ENCODE results near the gene IQSEC3. TPM values are rescaled to one million over a fixed set of nuclear protein-coding genes. Genes with fewer than 3 reads are reported as not detected.

The IQSEC3 gene
- total RNA-seq, 2 donors from 2014 or later, result 0.78 to 1.6 TPM

- intact Hi-C loops (cut with DNase I), result no loop called here
- DNase-seq, result peak; percentile 31 to 59 (median 50)
Observed at GRCh38 chr12:153080-153746, 86.6 kb downstream of the IQSEC3 start.

GRCh38 chr12:154058-154457, 87.5 kb downstream of the IQSEC3 start:
- TF ChIP-seq POLR2A (IDR thresholded peaks at IDR 0.05) (no peak), CTCF (IDR thresholded peaks at IDR 0.05) (no peak)
- Histone ChIP-seq H3K36me3 (replicated peaks in 1 of 2; ENCODE audit: insufficient read depth in 1 of 2, low read depth in 2 of 2) (no peaks in the 10 kb centered on the region), H3K27me3 (no peaks in the 10 kb centered on the region), H3K4me3 (no peak overlapping the region), H3K4me1 (no peaks in the 10 kb centered on the region), H3K9me3 (no peaks in the 10 kb centered on the region), H3K27ac (no peak overlapping the region)
- DNase-seq, result no peak
- ATAC-seq, result no peak
- intact Hi-C loops (cut with DNase I), result no loop called here
- 81 to 82% methylated on average over 9 to 12 of the region's 12 CpGs for WGBS, 2 donors

More at GRCh38 chr12:153080-153746, 86.6 kb downstream of the IQSEC3 start:
- ATAC-seq, result peak; percentile 38
- no peaks in the 10 kb centered on the region for H3K9me3 ChIP-seq
- H3K27me3 ChIP-seq, result no peaks in the 10 kb centered on the region
- TF ChIP-seq POLR2A (IDR thresholded peaks at IDR 0.05) (no peak), CTCF (IDR thresholded peaks at IDR 0.05) (peak in 6 of 7 experiments; percentile 28 to 63 (median 37))
- no peak overlapping the region for H3K27ac ChIP-seq
- no peak overlapping the region for H3K4me3 ChIP-seq
- no peaks in the 10 kb centered on the region for H3K4me1 ChIP-seq
- 12 to 15% methylated on average over 11 of the region's 11 CpGs for WGBS, 2 donors
- no peaks in the 10 kb centered on the region for H3K36me3 ChIP-seq (replicated peaks in 1 of 2; ENCODE audit: insufficient read depth in 1 of 2, low read depth in 2 of 2)

GRCh38 chr12:155006-155405, 88.4 kb downstream of the IQSEC3 start:
- Histone ChIP-seq H3K4me3 (no peak overlapping the region), H3K4me1 (no peaks in the 10 kb centered on the region), H3K9me3 (no peaks in the 10 kb centered on the region), H3K27me3 (no peaks in the 10 kb centered on the region), H3K36me3 (replicated peaks in 1 of 2; ENCODE audit: insufficient read depth in 1 of 2, low read depth in 2 of 2) (no peaks in the 10 kb centered on the region), H3K27ac (no peak overlapping the region)
- 64 to 77% methylated on average over 9 of the region's 9 CpGs for WGBS, 2 donors
- intact Hi-C loops (cut with DNase I), result no loop called here
- ATAC-seq (no peak), DNase-seq (no peak)
- TF ChIP-seq POLR2A (IDR thresholded peaks at IDR 0.05) (no peak), CTCF (IDR thresholded peaks at IDR 0.05) (no peak)

- WGBS, 2 donors, result 65 to 85% methylated on average over 8 of the region's 8 CpGs
Observed at GRCh38 chr12:155646-156045, 89.1 kb downstream of the IQSEC3 start.

More at GRCh38 chr12:155646-156045, 89.1 kb downstream of the IQSEC3 start:
- intact Hi-C loops (cut with DNase I), result no loop called here
- Histone ChIP-seq H3K36me3 (replicated peaks in 1 of 2; ENCODE audit: insufficient read depth in 1 of 2, low read depth in 2 of 2) (no peaks in the 10 kb centered on the region), H3K27me3 (no peaks in the 10 kb centered on the region), H3K4me3 (no peak overlapping the region), H3K4me1 (no peaks in the 10 kb centered on the region), H3K9me3 (no peaks in the 10 kb centered on the region), H3K27ac (no peak overlapping the region)
- DNase-seq (no peak), ATAC-seq (no peak)
- TF ChIP-seq POLR2A (IDR thresholded peaks at IDR 0.05) (no peak), CTCF (IDR thresholded peaks at IDR 0.05) (no peak)

Data from body of pancreas (tissue), 4 donors.